OCI-LY7 (cell line): ENCODE measurements around the gene ZP4. TPM values are rescaled to one million over a fixed set of nuclear protein-coding genes. Genes with fewer than 3 reads are reported as not detected.

Source experiments
- BruUV-seq: library from RNA; stranded (reverse); fragments of 400-500 nt; replicated peaks from 2 replicates; lab custom pipeline; 2021; lab: Mats Ljungman, UMichigan
- CTCF ChIA-PET: fragments of 300-600 bp; sonication (Branson Sonifier 250); formaldehyde crosslinking; loops from one replicate; lab custom pipeline; 2022; ENCODE audit warnings: antibody characterized with exemption; ENCODE audit not compliant: unreplicated experiment; lab: Charles Lee
- POLR2A ChIA-PET: fragments of 300-600 bp; sonication (Branson Sonifier 250); formaldehyde crosslinking; loops from one replicate; lab custom pipeline; 2022; ENCODE audit warnings: antibody characterized with exemption; lab: Charles Lee
- DNase-seq: peaks from one replicate; pipeline ENCODE4 v3.0.0-alpha.2; 2015; ENCODE audit warnings: low spot score
- H2AFZ ChIP-seq: fragments of 200-600 bp; sonication (generic), shearing (Covaris generic); 2 replicates; pipeline ENCODE4 v1.6.1; 2014; ENCODE audit warnings: mild to moderate bottlenecking, antibody characterized with exemption, low read length, moderate library complexity
- H3K27ac ChIP-seq: fragments of 200-600 bp; sonication (generic); 2 replicates; pipeline ENCODE4 v1.5.1; 2014; ENCODE audit warnings: mixed run types, low read depth, mild to moderate bottlenecking, moderate library complexity, low read length, inconsistent platforms; ENCODE audit not compliant: poor library complexity, severe bottlenecking
- H3K36me3 ChIP-seq: fragments of 200-600 bp; sonication (generic); 2 replicates; pipeline ENCODE4 v1.6.1; 2014; ENCODE audit warnings: mild to moderate bottlenecking, antibody characterized with exemption, low read length, moderate library complexity, mixed read lengths; ENCODE audit not compliant: insufficient read depth
- H3K4me1 ChIP-seq: fragments of 200-600 bp; sonication (generic); 2 replicates; pipeline ENCODE4 v1.5.1; 2014; ENCODE audit warnings: mild to moderate bottlenecking, low read length; ENCODE audit not compliant: insufficient read depth, poor library complexity, severe bottlenecking
- H3K4me2 ChIP-seq: fragments of 200-600 bp; sonication (generic); 2 replicates; pipeline ENCODE4 v1.6.1; 2014; ENCODE audit warnings: mild to moderate bottlenecking, low read length
- H3K4me3 ChIP-seq: fragments of 200-600 bp; sonication (generic); 2 replicates; pipeline ENCODE4 v1.5.1; 2014; ENCODE audit warnings: mild to moderate bottlenecking, low read depth, low read length; ENCODE audit not compliant: poor library complexity, severe bottlenecking
- H3K79me2 ChIP-seq: fragments of 200-600 bp; sonication (generic); 2 replicates; pipeline ENCODE4 v1.6.1; 2016; ENCODE audit warnings: low read depth, mild to moderate bottlenecking, low read length, moderate library complexity, mixed read lengths; ENCODE audit not compliant: insufficient read depth
- H3K9me2 ChIP-seq: fragments of 200-600 bp; sonication (generic); 2 replicates; pipeline ENCODE4 v1.6.1; 2016; ENCODE audit warnings: mild to moderate bottlenecking, low read length, mixed read lengths; ENCODE audit not compliant: insufficient read depth
- H3K9me3 ChIP-seq: fragments of 200-600 bp; sonication (generic); 2 replicates; pipeline ENCODE4 v1.6.1; 2014; ENCODE audit warnings: mild to moderate bottlenecking, mixed run types, low read length, mixed read lengths
- H4K20me1 ChIP-seq: fragments of 200-600 bp; sonication (generic); 2 replicates; pipeline ENCODE4 v1.6.1; 2014; ENCODE audit warnings: mild to moderate bottlenecking, antibody characterized with exemption, low read length, moderate library complexity, mixed read lengths; ENCODE audit not compliant: insufficient read depth
- EZH2phosphoT487 ChIP-seq: fragments of 200-600 bp; sonication (generic); IDR thresholded peaks from 2 replicates; pipeline ENCODE4 v1.6.1; 2018; ENCODE audit warnings: low read depth, borderline replicate concordance, mild to moderate bottlenecking, mixed run types, antibody characterized with exemption, low read length, moderate library complexity, mixed read lengths
- intact Hi-C: fragments of 100-400 bp; cut with micrococcal nuclease; formaldehyde crosslinking; loops from one replicate; pipeline ENCODE4 v1.10.0; 2022; ENCODE audit not compliant: unreplicated experiment
- total RNA-seq, 2 experiments: library from RNA; depleted of rRNA in 1 of 2; stranded (reverse); fragments of >200 nt in 1 of 2; shearing (Covaris generic) in 1 of 2; gene quantifications; 2 replicates each; pipeline ENCODE4 v1.2.3, GENCODE V29; 2014 to 2022
- TF ChIP-seq, protein P1 (sequence below): fragments of 200-600 bp; sonication (generic); conservative IDR thresholded peaks from 2 replicates; pipeline ENCODE4 v1.5.1; 2014; ENCODE audit warnings: mild to moderate bottlenecking, antibody characterized with exemption, low read length, moderate library complexity, mixed read lengths

Gene ZP4
- total RNA-seq, 2 experiments from 2014 or later: not detected

DNA sequence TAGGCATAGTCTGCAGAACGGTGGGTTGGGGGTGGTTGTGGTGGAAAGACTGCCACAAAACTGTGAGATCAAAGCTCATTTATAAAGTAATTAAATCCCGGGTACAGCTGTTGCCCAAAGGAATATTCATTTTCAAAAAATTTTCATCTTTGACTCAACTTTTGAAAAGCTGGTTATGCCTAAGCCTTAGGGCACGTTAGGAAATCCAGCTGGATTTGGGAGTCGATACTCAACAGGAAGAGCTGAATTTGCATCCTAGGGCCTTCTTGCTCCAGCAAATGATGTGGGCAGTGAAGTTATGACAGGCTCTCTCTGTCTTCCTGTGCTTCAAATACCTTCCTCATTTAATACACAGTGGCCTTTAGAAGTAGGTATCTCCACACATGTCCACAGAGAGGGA, 31.7 kb downstream of the ZP4 start:
- ChIA-PET POLR2A (interaction anchor here (1.6 kb wide), 1 partner anchor 15 kb away, joined by 4 read pairs; no protein-coding TSS in a partner anchor), CTCF (interaction anchor here (1.0 kb wide), 1 partner anchor 51 kb away, joined by 3 read pairs; no protein-coding TSS in a partner anchor)
- intact Hi-C loops: no loop called here

DNA sequence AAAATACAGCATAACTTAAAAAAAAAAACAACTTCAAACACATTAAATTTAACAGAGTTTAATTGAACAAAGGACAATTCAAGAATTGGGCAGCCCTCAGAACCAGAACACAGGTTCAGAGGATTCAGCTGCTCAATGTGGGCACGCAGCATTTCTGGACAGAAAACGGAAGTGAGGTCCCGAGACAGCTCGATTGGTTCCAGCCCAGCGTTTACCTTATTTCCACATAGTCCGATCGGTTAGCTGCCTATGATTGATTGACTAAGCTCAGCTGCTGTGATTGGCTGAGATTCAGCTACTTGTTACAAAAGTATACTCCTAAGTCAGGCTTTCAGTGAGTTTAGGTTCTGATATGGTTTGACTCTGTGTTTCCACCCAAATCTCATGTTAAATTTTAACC, 33.3 kb downstream of the ZP4 start:
- no peak overlapping the region for H3K4me3 ChIP-seq
- intact Hi-C loops: no loop called here
- no TSS peak for BruUV-seq
- no peaks in the 10 kb centered on the region for H3K79me2 ChIP-seq
- H2AFZ ChIP-seq: no peak overlapping the region
- H3K9me2 ChIP-seq: no peaks in the 10 kb centered on the region
- TF ChIP-seq, protein P1, sequence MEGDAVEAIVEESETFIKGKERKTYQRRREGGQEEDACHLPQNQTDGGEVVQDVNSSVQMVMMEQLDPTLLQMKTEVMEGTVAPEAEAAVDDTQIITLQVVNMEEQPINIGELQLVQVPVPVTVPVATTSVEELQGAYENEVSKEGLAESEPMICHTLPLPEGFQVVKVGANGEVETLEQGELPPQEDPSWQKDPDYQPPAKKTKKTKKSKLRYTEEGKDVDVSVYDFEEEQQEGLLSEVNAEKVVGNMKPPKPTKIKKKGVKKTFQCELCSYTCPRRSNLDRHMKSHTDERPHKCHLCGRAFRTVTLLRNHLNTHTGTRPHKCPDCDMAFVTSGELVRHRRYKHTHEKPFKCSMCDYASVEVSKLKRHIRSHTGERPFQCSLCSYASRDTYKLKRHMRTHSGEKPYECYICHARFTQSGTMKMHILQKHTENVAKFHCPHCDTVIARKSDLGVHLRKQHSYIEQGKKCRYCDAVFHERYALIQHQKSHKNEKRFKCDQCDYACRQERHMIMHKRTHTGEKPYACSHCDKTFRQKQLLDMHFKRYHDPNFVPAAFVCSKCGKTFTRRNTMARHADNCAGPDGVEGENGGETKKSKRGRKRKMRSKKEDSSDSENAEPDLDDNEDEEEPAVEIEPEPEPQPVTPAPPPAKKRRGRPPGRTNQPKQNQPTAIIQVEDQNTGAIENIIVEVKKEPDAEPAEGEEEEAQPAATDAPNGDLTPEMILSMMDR: no peak
- TF ChIP-seq EZH2phosphoT487: no peak
- DNase-seq: no peak
- POLR2A ChIA-PET: no interaction called here
- no peak overlapping the region for H3K27ac ChIP-seq
- H4K20me1 ChIP-seq: no peaks in the 10 kb centered on the region
- CTCF ChIA-PET: no interaction called here
- no peaks in the 10 kb centered on the region for H3K4me1 ChIP-seq
- H3K4me2 ChIP-seq: no peak overlapping the region
- no peaks in the 10 kb centered on the region for H3K36me3 ChIP-seq
- no peaks in the 10 kb centered on the region for H3K9me3 ChIP-seq

More for the DNA sequence above, 31.7 kb downstream of the ZP4 start:
- H3K4me1 ChIP-seq: no peaks in the 10 kb centered on the region
- H3K4me3 ChIP-seq: no peak overlapping the region
- H3K27ac ChIP-seq: no peak overlapping the region
- H3K79me2 ChIP-seq: no peaks in the 10 kb centered on the region
- no peak for DNase-seq
- no peaks in the 10 kb centered on the region for H4K20me1 ChIP-seq
- H3K9me3 ChIP-seq: no peaks in the 10 kb centered on the region
- H3K36me3 ChIP-seq: no peaks in the 10 kb centered on the region
- TF ChIP-seq, protein P1: no peak
- TF ChIP-seq EZH2phosphoT487: no peak
- no peak overlapping the region for H2AFZ ChIP-seq
- BruUV-seq: no TSS peak
- H3K4me2 ChIP-seq: no peak overlapping the region
- H3K9me2 ChIP-seq: no peaks in the 10 kb centered on the region

DNA sequence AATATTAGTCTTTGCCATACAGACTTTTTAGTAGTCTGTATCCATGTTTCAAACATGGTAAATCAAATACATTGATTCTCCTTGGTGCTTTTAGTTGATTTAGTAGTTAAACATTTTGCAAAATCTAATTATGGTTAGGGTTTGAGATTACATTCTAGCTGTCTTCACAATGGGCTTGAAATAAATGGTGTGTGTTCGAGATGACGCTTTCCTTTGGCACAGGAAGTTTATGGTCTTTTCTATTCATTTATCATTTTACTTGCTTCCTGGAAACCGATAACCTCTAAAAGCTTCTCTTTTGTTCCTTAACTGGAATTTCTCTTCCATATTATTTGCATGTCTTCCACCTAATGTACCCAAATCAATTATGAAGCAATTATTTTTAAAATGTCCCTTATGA, 38.4 kb downstream of the ZP4 start:
- Histone ChIP-seq H3K27ac (no peak overlapping the region), H2AFZ (no peak overlapping the region), H3K9me2 (no peaks in the 10 kb centered on the region), H3K36me3 (no peaks in the 10 kb centered on the region), H3K4me2 (no peak overlapping the region), H3K4me1 (no peaks in the 10 kb centered on the region), H3K9me3 (no peaks in the 10 kb centered on the region), H3K4me3 (no peak overlapping the region), H4K20me1 (no peaks in the 10 kb centered on the region), H3K79me2 (no peaks in the 10 kb centered on the region)
- ChIA-PET CTCF (no interaction called here), POLR2A (interaction anchor here (1.0 kb wide), 1 partner anchor 11 kb away, joined by 3 read pairs; no protein-coding TSS in a partner anchor)
- intact Hi-C loops: no loop called here
- no peak for TF ChIP-seq EZH2phosphoT487
- TF ChIP-seq, protein P1: no peak
- BruUV-seq: no TSS peak
- no peak for DNase-seq
